GM19043 (cell line): Measurements from ENCODE around the gene DDX4.
"Not testable (repeated sequence)": the region's sequence is repeated elsewhere in the genome, so short reads cannot be mapped to it uniquely, and the experiment has no call there.

Source experiments
- ATAC-seq: cut with Tn5 transposase; IDR thresholded peaks from one replicate; pipeline ENCODE4 v1.9.1; 2021; ENCODE audit warnings: low read depth; ENCODE audit not compliant: unreplicated experiment

The DDX4 gene

GRCh38 chr5:55720188-55720703, 17.6 kb upstream of the DDX4 start:
- ATAC-seq = no peak

- no peak for ATAC-seq
These were observed 13.6 kb upstream of the DDX4 start for GRCh38 chr5:55724281-55724680.

- no peak for ATAC-seq
These were observed 6.0 kb upstream of the DDX4 start for GRCh38 chr5:55731848-55732247.

- no peak for ATAC-seq
These were observed 5.3 kb upstream of the DDX4 start for GRCh38 chr5:55732585-55732984.

GRCh38 chr5:55734658-55735057, 3.2 kb upstream of the DDX4 start:
- ATAC-seq = no peak

GRCh38 chr5:55742778-55743177, 4.9 kb downstream of the DDX4 start:
- ATAC-seq = no peak

GRCh38 chr5:55747778-55748318, 10.0 kb downstream of the DDX4 start:
- ATAC-seq = no peak

- no peak for ATAC-seq
These were observed 11.5 kb downstream of the DDX4 start for GRCh38 chr5:55749387-55749786.

- no peak for ATAC-seq
These were observed 12.2 kb downstream of the DDX4 start for GRCh38 chr5:55750063-55750462.

GRCh38 chr5:55750499-55750898, 12.6 kb downstream of the DDX4 start:
- ATAC-seq = no peak

- ATAC-seq = no peak
These were observed 20.4 kb downstream of the DDX4 start for GRCh38 chr5:55758231-55758630.

GRCh38 chr5:55758714-55759113, 20.9 kb downstream of the DDX4 start:
- no peak for ATAC-seq

GRCh38 chr5:55761721-55762120, 23.9 kb downstream of the DDX4 start:
- ATAC-seq = not testable (repeated sequence)

GRCh38 chr5:55763746-55764420, 26.0 kb downstream of the DDX4 start:
- ATAC-seq = no peak

- ATAC-seq = no peak
These were observed 30.4 kb downstream of the DDX4 start for GRCh38 chr5:55768279-55768678.

- peak; percentile 60 for ATAC-seq
These were observed 33.4 kb downstream of the DDX4 start for GRCh38 chr5:55771175-55771655.

GRCh38 chr5:55773057-55773456, 35.2 kb downstream of the DDX4 start:
- no peak for ATAC-seq

- no peak for ATAC-seq
These were observed 39.5 kb downstream of the DDX4 start for GRCh38 chr5:55777332-55777731.

- no peak for ATAC-seq
These were observed 63.1 kb downstream of the DDX4 start for GRCh38 chr5:55800924-55801323.

- not testable (repeated sequence) for ATAC-seq
These were observed 71.0 kb downstream of the DDX4 start for GRCh38 chr5:55808814-55809213.

GRCh38 chr5:55815939-55816338, 78.1 kb downstream of the DDX4 start:
- not testable (repeated sequence) for ATAC-seq

GRCh38 chr5:55816342-55816741, 78.5 kb downstream of the DDX4 start:
- ATAC-seq = no peak
